ENCODE results near the gene MCCC2.

GRCh38 chr5:71569748-71570509 is 17.2 kb upstream of the MCCC2 start:
- no peak for TF ChIP-seq CEBPB (IDR thresholded peaks at IDR 0.05)
- no peak for TF ChIP-seq EP300 (IDR thresholded peaks at IDR 0.05; ENCODE audit: borderline replicate concordance)
- no peak for TF ChIP-seq USF1 (IDR thresholded peaks at IDR 0.05)
- no peak for TF ChIP-seq TCF12 (IDR thresholded peaks at IDR 0.05; ENCODE audit: low read depth)
- no peak for TF ChIP-seq MAX (IDR thresholded peaks at IDR 0.05)
- no peak for TF ChIP-seq NFIC (IDR thresholded peaks at IDR 0.05)
- TF ChIP-seq, protein P1, sequence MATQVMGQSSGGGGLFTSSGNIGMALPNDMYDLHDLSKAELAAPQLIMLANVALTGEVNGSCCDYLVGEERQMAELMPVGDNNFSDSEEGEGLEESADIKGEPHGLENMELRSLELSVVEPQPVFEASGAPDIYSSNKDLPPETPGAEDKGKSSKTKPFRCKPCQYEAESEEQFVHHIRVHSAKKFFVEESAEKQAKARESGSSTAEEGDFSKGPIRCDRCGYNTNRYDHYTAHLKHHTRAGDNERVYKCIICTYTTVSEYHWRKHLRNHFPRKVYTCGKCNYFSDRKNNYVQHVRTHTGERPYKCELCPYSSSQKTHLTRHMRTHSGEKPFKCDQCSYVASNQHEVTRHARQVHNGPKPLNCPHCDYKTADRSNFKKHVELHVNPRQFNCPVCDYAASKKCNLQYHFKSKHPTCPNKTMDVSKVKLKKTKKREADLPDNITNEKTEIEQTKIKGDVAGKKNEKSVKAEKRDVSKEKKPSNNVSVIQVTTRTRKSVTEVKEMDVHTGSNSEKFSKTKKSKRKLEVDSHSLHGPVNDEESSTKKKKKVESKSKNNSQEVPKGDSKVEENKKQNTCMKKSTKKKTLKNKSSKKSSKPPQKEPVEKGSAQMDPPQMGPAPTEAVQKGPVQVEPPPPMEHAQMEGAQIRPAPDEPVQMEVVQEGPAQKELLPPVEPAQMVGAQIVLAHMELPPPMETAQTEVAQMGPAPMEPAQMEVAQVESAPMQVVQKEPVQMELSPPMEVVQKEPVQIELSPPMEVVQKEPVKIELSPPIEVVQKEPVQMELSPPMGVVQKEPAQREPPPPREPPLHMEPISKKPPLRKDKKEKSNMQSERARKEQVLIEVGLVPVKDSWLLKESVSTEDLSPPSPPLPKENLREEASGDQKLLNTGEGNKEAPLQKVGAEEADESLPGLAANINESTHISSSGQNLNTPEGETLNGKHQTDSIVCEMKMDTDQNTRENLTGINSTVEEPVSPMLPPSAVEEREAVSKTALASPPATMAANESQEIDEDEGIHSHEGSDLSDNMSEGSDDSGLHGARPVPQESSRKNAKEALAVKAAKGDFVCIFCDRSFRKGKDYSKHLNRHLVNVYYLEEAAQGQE (IDR thresholded peaks at IDR 0.05; ENCODE audit: low read depth) = no peak
- TF ChIP-seq RAD21 (IDR thresholded peaks at IDR 0.05; ENCODE audit: low read depth) = no peak
- no peak for TF ChIP-seq TEAD4 (IDR thresholded peaks at IDR 0.05)
- TF ChIP-seq TAF1 (IDR thresholded peaks at IDR 0.05; ENCODE audit: low read depth) = no peak
